ENCODE results near the gene KIR2DL4.
"Not testable (repeated sequence)": the region's sequence is repeated elsewhere in the genome, so short reads cannot be mapped to it uniquely, and the experiment has no call there.

The KIR2DL4 gene

DNA sequence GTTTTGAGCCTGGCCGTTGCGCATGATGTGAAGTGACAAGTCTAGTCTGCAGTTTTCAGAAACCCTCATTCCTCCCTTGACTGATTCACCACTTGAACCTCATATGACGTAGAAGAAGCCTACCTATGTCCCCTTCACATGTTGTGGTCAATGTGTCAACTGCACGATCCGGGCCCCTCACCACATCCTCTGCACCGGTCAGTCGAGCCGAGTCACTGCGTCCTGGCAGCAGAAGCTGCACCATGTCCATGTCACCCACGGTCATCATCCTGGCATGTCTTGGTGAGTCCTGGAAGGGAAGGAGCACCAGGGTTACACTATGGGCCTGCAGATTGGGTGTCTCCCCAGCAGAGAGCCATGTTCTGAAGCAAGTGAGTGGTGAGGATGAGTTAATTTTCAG, at the start of gene KIR2DL4:
TSS of gene KIR2DL4 (plus strand) at position 201 of the 400 bp plus-strand sequence. CDS start at position 243, 42 bp downstream.
- DNase-seq (ENCODE audit: low spot score): no peak

DNA sequence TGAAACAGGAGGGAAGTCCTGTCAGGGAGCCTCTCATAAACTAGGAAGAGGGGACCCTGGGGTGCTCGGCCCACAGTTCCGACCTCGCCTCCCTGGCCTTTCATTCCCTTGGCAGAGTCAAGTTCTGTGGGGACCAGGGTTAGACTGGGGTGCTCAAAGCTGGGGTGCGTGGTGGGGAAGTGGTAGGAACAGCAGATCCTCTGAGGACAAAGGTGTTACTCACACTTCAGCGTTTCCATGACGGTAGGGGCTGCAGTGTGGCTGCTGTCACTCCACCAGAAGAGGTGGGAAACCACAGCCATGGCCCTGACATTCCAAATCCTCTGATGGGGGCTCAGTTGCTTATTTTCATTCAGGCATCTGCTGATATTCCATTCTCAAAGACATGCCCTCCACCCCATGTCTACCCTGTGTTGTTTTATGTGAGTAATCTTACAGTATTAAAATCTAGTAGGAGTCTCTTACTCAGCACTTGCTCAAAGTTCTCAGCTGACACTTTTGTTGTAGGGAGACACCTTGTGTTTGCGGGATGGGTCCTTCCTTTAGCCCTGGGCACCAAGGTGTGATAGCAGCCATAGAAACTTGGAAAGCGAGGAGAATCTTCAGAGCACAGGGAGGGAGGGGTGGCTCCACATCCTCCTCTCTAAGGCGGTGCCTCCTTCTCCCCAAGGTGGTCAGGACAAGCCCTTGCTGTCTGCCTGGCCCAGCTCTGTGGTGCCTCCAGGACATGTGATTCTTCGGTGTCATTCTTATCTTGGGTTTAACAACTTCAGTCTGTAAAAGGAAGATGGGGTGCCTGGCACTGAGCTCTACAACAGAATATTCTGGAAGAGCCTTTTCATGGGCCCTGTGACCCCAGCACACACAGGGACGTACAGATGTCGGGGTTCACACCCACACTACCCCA, 47.0 kb upstream of the KIR2DL4 start:
- not testable (repeated sequence) for DNase-seq (ENCODE audit: low spot score)

DNA sequence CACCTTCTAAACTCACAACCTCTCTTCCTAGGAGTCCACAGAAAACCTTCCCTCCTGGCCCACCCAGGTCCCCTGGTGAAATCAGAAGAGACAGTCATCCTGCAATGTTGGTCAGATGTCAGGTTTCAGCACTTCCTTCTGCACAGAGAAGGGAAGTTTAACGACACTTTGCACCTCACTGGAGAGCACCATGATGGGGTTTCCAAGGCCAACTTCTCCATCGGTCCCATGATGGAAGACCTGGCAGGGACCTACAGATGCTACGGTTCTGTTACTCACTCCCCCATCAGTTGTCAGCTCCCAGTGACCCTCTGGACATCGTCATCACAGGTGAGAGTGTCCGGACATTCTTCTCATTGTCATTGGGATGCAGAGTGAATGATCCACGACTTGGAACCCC, 44.8 kb upstream of the KIR2DL4 start:
- not testable (repeated sequence) for DNase-seq (ENCODE audit: low spot score)

DNA sequence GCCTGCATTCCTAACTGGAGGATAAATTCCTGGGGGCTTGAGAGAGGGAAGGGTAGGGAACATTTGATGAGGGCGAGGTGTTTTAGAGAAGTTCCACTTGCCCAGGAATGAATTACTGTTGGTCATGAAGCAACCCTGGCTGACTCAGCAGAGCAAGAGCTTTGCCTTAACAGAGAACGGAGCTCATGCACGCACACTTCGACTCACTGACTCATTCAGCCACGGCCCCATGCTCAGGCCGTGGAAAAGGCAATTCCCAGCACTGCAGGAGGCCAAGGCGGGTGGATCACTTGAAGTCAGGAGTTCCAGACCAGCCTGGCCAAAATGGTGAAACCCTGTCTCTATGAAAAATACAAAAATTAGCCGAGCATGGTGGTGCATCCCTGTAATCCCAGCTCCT, 39.2 kb upstream of the KIR2DL4 start:
- not testable (repeated sequence) for DNase-seq (ENCODE audit: low spot score)

DNA sequence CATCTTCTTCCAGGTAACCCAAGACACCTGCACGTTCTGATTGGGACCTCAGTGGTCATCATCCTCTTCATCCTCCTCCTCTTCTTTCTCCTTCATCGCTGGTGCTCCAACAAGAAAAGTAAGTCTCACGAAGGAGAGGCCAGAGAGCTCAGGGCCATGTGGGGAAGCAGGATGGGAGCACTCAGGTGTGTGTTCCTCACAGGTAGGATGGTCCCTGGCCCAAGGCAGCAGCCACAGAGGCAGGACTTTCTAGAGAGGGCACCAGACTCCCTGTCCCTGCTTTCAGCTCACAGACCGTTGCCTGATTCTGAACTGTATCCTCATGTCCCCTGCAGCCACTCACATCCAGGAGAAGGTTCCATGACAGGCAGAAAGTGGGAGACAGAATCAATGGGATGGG, 36.9 kb upstream of the KIR2DL4 start:
- not testable (repeated sequence) for DNase-seq (ENCODE audit: low spot score)

DNA sequence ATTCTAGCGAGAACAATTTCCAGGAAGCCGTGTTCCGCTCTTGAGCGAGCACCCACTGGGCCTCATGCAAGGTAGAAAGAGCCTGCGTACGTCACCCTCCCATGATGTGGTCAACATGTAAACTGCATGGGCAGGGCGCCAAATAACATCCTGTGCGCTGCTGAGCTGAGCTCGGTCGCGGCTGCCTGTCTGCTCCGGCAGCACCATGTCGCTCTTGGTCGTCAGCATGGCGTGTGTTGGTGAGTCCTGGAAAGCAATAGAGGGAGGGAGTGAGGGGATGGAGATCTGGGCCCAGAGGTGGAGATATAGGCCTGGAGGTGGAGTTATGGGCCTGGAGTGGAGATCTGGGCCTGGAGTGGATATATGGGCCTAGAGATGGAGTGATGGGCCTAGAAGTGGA, 33.8 kb upstream of the KIR2DL4 start, which contains the start of gene KIR2DL1:
TSS of gene KIR2DL1 (plus strand) at position 148 of the 400 bp plus-strand sequence. CDS start at position 206, 58 bp downstream.
- not testable (repeated sequence) for DNase-seq (ENCODE audit: low spot score)

DNA sequence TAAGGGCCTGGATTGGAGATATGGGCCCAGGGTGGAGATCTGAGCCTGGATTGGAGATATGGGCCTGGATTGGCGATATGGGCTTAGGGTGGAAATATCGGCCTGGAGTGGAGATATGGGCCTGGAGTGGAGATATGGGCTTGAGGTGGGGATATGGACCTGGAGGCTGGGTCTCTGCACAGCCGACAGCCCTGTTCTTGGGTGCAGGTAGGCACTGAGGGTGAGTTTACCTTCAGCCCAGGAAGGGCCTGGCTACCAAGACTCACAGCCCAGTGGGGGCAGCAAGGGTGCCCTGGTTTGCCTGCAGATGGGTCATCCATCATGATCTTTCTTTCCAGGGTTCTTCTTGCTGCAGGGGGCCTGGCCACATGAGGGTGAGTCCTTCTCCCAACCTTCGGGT, 32.9 kb upstream of the KIR2DL4 start:
- DNase-seq (ENCODE audit: low spot score): not testable (repeated sequence)

DNA sequence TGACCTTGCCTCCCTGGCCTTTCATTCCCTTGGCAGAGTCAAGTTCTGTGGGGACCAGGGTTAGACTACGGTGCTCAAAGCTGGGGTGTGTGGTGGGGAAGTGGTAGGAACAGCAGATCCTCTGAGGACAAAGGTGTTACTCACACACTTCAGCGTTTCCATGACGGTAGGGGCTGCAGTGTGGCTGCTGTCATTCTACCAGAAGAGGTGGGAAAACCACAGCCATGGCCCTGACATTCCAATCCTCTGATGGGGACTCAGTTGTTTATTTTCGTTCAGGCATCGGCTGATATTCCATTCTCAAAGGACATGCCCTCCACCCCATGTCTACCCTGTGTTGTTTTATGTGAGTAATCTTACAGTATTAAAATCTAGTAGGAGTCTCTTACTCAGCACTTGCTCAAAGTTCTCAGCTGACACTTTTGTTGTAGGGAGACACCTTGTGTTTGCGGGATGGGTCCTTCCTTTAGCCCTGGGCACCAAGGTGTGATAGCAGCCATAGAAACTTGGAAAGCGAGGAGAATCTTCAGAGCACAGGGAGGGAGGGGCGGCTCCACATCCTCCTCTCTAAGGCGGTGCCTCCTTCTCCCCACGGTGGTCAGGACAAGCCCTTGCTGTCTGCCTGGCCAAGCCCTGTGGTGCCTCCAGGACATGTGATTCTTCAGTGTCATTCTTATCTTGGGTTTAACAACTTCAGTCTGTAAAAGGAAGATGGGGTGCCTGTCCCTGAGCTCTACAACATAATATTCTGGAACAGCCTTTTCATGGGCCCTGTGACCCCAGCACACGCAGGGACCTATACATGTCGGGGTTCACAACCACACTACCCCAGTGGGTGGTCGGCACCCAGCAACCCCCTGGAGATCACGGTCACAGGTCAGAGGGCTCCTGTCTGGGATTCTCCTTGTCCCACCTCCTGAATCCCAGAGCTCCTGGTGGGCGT, 32.1 kb upstream of the KIR2DL4 start:
- not testable (repeated sequence) for DNase-seq (ENCODE audit: low spot score)

DNA sequence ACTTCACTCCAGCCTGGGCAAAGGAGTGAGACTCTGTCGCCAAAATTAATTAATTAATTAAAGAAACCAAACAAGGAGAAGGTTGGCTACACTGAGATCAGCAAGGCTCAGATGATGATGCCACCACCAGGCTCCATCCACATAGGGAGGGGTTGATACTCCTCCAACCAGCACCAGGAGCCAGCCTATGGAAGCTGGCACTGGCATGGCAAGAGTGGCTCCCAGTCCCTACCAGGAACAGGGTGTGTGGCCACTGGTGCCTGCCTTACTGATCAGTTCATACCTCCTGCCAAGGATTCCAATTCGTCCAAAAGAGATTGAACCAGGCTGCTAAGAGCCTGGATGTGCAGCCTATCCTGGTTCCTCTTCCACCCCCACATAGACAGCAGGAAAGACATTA, 30.7 kb upstream of the KIR2DL4 start:
- DNase-seq (ENCODE audit: low spot score): not testable (repeated sequence)

DNA sequence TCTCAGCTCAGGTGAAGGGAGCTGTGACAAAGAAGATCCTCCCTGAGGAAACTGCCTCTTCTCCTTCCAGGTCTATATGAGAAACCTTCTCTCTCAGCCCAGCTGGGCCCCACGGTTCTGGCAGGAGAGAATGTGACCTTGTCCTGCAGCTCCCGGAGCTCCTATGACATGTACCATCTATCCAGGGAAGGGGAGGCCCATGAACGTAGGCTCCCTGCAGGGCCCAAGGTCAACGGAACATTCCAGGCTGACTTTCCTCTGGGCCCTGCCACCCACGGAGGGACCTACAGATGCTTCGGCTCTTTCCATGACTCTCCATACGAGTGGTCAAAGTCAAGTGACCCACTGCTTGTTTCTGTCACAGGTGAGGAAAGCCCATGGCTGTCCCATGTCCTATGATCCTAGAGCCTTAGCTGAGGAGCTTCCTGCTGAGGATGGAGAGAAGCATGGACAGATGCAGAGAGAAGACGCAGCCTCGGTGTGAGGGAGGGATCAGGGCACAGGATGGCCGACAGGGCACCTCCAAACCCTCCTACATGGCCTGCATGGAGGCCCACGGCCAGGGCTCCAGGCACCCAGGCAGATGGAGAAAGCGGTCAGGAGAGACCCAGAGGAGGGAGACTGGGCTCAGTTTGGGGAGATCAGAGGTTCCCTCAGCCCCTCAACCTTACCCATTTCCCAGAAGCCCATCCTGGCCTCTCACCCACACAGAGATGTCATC, 28.2 kb upstream of the KIR2DL4 start:
- DNase-seq (ENCODE audit: low spot score): not testable (repeated sequence)

DNA sequence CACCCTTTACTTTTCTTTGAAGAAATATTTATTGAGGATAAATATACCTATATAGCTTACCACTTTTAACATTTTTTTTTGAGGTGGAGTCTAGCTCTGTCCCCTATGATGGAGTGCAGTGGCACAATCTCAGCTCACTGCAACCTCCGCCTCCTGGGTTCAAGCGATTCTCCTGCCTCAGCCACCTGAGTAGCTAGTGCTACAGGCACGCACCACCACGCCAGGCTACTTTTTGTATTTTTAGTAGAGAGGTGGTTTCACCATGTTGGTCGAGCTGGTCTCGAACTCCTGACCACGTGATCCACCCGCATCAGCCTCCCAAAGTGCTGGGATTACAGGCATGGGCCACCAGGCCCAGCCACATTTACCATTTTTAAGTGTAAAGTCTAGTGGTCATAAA, 27.6 kb upstream of the KIR2DL4 start:
- DNase-seq (ENCODE audit: low spot score): not testable (repeated sequence)

DNA sequence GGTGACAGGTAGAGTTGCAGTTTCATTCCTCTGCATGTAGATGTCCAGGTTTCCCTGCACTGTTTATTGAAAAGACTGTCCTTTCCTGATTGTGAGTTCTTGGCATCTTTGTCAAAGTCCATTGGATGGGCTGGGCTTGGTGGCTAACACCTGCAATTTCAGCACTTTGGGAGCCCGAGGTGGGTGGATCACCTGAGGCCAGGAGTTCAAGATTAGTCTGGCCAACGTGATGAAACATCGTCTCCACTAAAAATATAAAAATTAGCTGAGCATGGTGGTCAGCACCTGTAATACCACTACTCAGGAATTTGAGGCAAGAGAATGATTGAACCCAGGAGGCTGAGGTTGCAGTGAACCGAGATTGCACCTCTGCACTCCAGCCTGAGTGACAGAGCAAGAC, 25.6 kb upstream of the KIR2DL4 start:
- DNase-seq (ENCODE audit: low spot score): not testable (repeated sequence)

DNA sequence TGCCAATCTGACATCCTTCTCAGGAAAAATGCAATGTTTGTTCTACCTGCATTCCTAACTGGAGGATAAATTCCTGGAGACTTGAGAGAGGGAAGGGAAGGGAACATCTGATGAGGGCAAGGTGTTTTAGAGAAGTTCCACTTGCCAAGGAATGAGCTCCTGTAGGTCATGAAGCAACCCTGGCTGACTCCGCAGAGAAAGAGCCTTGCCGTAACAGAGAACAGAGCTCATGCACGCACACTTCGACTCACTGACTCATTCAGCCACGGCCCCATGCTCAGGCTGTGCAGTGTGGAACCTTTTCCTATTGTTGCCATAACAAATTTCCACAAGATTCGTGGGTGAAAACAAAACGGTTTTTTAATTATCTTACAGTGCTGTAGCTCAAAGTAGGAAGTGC, 24.5 kb upstream of the KIR2DL4 start:
- DNase-seq (ENCODE audit: low spot score): not testable (repeated sequence)

DNA sequence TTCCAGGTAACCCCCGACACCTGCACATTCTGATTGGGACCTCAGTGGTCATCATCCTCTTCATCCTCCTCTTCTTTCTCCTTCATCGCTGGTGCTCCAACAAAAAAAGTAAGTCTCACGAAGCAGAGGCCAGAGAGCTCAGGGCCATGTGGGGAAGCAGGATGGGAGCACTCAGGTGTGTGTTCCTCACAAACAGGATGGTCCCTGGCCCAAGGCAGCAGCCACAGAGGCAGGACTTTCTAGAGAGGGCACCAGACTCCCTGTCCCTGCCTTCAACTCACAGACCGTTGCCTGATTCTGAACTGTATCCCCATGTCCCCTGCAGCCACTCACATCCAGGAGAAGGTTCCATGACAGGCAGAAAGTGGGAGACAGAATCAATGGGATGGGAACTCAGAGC, 20.5 kb upstream of the KIR2DL4 start:
- DNase-seq (ENCODE audit: low spot score): not testable (repeated sequence)

DNA sequence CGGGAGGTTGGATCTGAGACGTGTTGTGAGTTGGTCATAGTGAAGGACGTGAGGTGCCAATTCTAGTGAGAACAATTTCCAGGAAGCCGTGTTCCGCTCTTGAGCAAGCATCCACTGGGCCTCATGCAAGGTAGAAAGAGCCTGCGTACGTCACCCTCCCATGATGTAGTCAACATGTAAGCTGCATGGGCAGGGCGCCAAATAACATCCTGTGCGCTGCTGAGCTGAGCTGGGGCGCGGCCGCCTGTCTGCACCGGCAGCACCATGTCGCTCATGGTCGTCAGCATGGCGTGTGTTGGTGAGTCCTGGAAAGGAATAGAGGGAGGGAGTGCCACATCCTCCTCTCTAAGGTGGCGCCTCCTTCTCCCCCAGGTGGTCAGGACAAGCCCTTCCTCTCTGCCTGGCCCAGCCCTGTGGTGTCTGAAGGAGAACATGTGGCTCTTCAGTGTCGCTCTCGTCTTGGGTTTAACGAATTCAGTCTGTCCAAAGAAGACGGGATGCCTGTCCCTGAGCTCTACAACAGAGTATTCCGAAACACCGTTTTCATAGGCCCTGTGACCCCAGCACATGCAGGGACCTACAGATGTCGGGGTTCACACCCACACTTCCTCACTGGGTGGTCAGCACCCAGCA, 17.2 kb upstream of the KIR2DL4 start:
- not testable (repeated sequence) for DNase-seq (ENCODE audit: low spot score)

DNA sequence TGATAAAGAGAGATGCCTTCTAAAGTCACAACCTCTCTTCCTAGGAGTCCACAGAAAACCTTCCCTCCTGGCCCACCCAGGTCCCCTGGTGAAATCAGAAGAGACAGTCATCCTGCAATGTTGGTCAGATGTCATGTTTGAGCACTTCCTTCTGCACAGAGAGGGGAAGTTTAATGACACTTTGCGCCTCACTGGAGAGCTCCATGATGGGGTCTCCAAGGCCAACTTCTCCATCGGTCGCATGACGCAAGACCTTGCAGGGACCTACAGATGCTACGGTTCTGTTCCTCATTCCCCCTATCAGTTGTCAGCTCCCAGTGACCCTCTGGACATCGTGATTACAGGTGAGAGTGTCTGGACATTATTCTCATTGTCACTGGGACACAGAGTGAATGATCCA, 15.3 kb upstream of the KIR2DL4 start:
- DNase-seq (ENCODE audit: low spot score): not testable (repeated sequence)

DNA sequence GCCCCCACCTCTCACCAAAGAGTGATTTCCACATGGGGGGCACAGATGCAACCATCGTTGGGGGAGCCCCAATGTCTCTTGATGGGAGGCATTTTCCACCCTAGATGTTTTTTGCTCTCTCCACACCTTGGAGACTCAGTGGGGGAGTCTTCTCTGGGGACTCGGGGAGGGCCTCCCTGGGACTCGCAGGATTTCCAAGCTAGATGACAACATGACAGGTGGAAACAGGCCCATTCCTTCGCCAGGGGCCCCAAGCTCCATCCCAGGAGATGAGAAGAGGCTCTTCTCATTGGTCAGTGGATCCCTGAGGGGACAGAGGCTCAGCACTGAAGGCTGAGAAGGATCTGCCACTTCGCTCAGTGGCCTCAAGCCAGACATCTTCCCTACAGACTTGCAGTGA, 12.7 kb upstream of the KIR2DL4 start:
- DNase-seq (ENCODE audit: low spot score): no peak

DNA sequence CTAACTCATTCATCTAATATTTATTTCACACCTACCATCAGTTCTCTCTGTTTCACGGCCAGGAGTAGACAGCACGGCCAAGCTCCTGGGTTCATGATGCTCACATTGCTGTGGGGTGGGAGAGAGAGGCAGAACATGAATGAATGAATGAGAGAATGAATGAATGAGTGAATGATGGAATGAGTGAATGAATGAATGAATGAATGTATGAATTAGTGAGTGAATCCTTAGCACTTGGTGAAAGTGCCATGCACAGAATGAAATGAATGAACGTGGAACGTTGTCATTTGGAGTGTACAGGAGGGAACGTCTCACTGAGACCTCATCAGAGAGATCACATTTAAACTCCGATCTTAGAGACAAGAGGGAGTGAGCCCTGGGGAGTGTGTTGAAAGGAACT, 11.9 kb upstream of the KIR2DL4 start:
- DNase-seq (ENCODE audit: low spot score): no peak

DNA sequence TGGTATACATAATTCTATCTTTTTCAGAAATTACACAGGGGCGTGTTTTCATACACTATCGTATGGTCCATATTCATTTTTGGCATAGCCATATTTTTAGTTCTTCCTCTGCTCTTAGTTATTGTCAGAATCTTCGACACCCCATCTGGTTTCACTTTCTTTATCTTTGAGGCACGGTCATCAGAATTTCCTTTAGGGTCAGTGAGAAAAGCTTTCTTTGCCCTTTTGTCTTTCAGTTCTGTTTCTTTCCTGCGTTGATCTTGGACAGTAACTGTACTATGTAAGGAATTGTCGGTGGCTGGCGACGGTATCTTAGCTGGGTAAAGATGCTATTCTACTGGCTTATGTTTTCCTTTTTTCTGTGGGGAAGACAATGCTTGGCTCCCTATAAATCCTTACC, 10.6 kb upstream of the KIR2DL4 start:
- no peak for DNase-seq (ENCODE audit: low spot score)

DNA sequence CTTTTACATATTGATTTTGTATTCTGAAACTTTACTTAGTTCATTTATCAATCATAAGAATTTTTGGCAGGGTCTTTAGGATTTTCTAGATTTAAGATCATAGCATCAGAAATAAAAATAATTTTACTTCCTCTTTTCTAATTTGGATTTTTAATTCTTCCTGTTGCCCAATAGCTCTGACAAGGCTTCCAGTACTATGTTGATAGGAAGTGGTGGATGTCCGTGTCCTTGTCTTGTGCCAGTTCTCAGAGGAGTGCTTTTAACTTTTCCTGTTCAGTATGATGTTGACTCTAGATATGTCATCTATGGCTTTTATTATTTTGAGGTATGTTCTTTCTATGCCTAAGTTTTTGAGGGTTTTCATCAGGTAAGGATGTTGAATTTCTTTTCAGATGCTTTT, 7.7 kb upstream of the KIR2DL4 start:
- DNase-seq (ENCODE audit: low spot score): no peak

DNA sequence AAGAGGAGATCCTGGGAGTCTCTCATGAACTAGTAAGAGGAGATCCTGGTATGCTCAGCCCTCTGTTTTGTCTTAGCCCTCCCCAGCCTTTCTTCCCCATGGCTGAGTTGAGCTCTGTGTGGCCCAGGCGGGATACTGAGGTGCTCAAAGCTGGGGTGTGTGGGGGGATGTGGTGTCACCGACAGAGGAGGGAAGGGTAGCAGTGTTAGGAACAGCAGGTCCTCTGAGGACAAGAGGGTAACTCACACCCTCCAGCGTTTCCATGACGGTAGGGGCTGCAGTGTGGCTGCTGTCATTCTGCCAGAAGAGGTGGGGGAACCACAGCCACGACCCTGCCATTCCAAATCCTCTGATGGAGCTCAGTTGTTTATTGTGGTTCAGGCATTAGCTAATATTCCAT, 691 bp downstream of the KIR2DL4 start:
- DNase-seq (ENCODE audit: low spot score): no peak

Data from COLO829 (cell line).